PC-3 (cell line): ENCODE measurements around the gene KISS1.

ENCODE experiments used
- CTCF ChIP-seq: fragments of 300-600 bp; sonication (generic); conservative IDR thresholded peaks from 2 replicates; pipeline ENCODE4 v1.5.1; 2017; ENCODE audit warnings: antibody characterized with exemption, low read depth, mild to moderate bottlenecking, low read length
- EZH2 ChIP-seq: fragments of 300-600 bp; sonication (generic); IDR thresholded peaks from one replicate; pipeline ENCODE4 v1.6.1; 2017; ENCODE audit warnings: antibody characterized with exemption, mild to moderate bottlenecking, low read length; ENCODE audit not compliant: unreplicated experiment
- EZH2phosphoT487 ChIP-seq: fragments of 300-600 bp; sonication (generic); IDR thresholded peaks from 2 replicates; pipeline ENCODE4 v1.6.1; 2018; ENCODE audit warnings: mild to moderate bottlenecking, antibody characterized with exemption, low read length, borderline replicate concordance

- TF ChIP-seq CTCF: no peak
- TF ChIP-seq EZH2phosphoT487: no peak
- no peak for TF ChIP-seq EZH2
Observed at GRCh38 chr1:204181116-204181515, 15.2 kb downstream of the KISS1 start.
